Uterus (tissue), 4 donors: ENCODE measurements around the gene CHMP5. TPM values are rescaled to one million over a fixed set of nuclear protein-coding genes. Genes with fewer than 3 reads are reported as not detected.

ENCODE experiments used
- DNase-seq, 2 donors: peaks; one replicate each; pipeline ENCODE4 v3.0.0-alpha.2; 2019 to 2020
- H3K27ac ChIP-seq, 2 donors: fragments of 200-600 bp; sonication (generic); 1 replicate in 1 of 2; 2 replicates in 1 of 2; pipeline ENCODE4 v1.5.1; 2016 to 2018
- H3K27me3 ChIP-seq, 2 donors: fragments of 200-600 bp; sonication (generic); one replicate each; pipeline ENCODE4 v1.5.1; 2018 to 2019; ENCODE audit warnings: control low read depth in 1 of 2
- H3K36me3 ChIP-seq, 2 donors: fragments of 200-600 bp; sonication (generic); one replicate each; pipeline ENCODE4 v1.5.1; 2019; ENCODE audit warnings: control low read depth in 1 of 2
- H3K4me1 ChIP-seq, 2 donors: fragments of 200-600 bp; sonication (generic); one replicate each; pipeline ENCODE4 v1.5.1; 2018 to 2019; ENCODE audit warnings: control low read depth in 1 of 2
- H3K4me3 ChIP-seq, 2 donors: fragments of 200-600 bp; sonication (generic); 1 replicate in 1 of 2; 2 replicates in 1 of 2; pipeline ENCODE4 v1.5.1; 2018 to 2019; ENCODE audit warnings: mild to moderate bottlenecking in 1 of 2
- H3K9me3 ChIP-seq, 2 donors: fragments of 200-600 bp; sonication (generic); one replicate each; pipeline ENCODE4 v1.5.1; 2019; ENCODE audit warnings: control low read depth in 1 of 2
- POLR2A ChIP-seq, 2 donors: fragments of 450-650 bp; IDR thresholded peaks; one replicate each; pipeline ENCODE4 v1.6.1; 2016; ENCODE audit warnings: antibody characterized with exemption in 2 of 2, mild to moderate bottlenecking in 1 of 2, moderate library complexity in 1 of 2
- intact Hi-C: fragments of 100-400 bp; cut with DNase I; formaldehyde crosslinking; loops from one replicate; pipeline ENCODE4 v1.15.1; 2023; ENCODE audit warnings: low total_unique reads
- total RNA-seq, 4 donors: library from RNA; depleted of rRNA in 3 of 4; stranded (reverse); fragments of >200 nt in 3 of 4; gene quantifications; one replicate each; pipeline versions ENCODE4 v1.1.0 to v1.2.4, GENCODE V29; 2014 to 2023
- TF ChIP-seq, protein P1 (sequence below), 4 experiments: fragments of 200-600 bp in 2 of 4; fragments of 450-650 bp in 2 of 4; sonication (generic) in 2 of 4; IDR thresholded peaks; one replicate each; pipeline ENCODE4 v1.5.1; 2016 to 2019; ENCODE audit warnings: antibody characterized with exemption in 4 of 4, mild to moderate bottlenecking in 2 of 4, moderate library complexity in 1 of 4
- donor health status: DM: yes; HTN: yes; CAD: no.

CHMP5 gene
- total RNA-seq, 4 donors from 2014 or later = 53.5 to 91.7 (median 61.7) TPM

DNA sequence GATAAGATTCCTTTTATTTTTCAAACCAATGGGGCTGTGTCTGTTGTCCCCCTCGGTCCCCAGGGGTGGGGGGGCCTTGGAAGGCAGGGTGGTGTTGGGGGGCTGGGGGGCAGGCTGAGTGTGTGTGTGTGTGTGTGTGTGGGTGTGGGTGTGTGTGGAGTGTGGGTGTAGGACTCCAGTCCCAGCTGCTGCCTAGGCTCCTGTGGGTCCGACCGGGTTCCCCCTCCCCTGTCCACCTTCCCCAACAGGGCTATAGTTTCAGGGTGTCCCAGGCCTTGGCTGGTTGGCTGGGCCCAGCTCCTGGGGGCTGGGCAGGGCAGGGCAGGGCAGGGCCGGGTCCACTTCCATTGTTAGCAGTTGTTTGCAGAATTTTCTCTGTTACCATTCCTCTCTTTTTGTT lies 23.4 kb downstream of the CHMP5 start:
- no peaks in the 10 kb centered on the region for H3K27me3 ChIP-seq
- no peak overlapping the region for H3K4me3 ChIP-seq
- TF ChIP-seq, protein P1, sequence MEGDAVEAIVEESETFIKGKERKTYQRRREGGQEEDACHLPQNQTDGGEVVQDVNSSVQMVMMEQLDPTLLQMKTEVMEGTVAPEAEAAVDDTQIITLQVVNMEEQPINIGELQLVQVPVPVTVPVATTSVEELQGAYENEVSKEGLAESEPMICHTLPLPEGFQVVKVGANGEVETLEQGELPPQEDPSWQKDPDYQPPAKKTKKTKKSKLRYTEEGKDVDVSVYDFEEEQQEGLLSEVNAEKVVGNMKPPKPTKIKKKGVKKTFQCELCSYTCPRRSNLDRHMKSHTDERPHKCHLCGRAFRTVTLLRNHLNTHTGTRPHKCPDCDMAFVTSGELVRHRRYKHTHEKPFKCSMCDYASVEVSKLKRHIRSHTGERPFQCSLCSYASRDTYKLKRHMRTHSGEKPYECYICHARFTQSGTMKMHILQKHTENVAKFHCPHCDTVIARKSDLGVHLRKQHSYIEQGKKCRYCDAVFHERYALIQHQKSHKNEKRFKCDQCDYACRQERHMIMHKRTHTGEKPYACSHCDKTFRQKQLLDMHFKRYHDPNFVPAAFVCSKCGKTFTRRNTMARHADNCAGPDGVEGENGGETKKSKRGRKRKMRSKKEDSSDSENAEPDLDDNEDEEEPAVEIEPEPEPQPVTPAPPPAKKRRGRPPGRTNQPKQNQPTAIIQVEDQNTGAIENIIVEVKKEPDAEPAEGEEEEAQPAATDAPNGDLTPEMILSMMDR (IDR thresholded peaks at IDR 0.05) = no peak
- no peak for TF ChIP-seq POLR2A (IDR thresholded peaks at IDR 0.05)
- H3K36me3 ChIP-seq = no peaks in the 10 kb centered on the region
- intact Hi-C loops = no loop called here
- H3K9me3 ChIP-seq = no peaks in the 10 kb centered on the region
- DNase-seq = no peak
- peak overlapping the region in 1 of 2 donors; percentile 92 for H3K27ac ChIP-seq
- H3K4me1 ChIP-seq = peaks cover 0 to 3% of the 10 kb centered on the region in 2 donors

DNA sequence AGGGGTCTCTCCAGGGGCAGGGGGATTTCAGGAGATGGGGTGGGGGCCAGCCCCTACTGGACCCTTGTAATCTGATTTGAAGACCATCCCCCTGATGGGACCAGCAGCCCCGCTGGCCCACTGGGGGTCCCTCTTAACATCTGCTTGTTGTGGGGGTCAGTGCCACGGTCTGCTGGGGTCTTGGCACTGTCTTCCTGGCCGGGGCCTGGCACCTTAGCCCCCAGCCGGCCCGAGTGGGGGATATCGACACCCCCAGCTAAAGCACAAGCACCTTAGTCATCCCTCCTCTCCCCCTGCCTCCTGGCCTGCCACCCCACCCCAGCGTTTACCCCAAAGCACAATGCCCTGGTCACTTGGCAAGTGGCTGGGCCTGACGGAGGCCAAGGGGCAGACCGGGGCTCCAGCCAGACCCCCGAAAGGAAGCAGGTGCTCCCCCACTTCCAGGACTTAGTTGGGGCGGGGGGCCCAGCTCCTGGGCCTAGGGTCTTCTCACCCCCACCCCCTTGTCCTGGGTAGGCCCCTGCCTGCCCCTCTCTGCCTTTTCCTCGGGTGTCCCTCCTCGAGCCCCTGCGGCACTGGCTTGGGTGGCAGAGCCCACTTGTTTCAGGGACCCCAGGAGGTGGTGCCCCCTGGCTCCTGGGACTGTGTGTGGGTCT lies 24.1 kb downstream of the CHMP5 start:
- intact Hi-C loops = no loop called here
- H3K4me3 ChIP-seq = peak overlapping the region in 1 of 2 donors; percentile 94
- DNase-seq = peak; percentile 26 to 28
- TF ChIP-seq, protein P1 (IDR thresholded peaks at IDR 0.05) = no peak
- TF ChIP-seq POLR2A (IDR thresholded peaks at IDR 0.05) = no peak
- no peaks in the 10 kb centered on the region for H3K36me3 ChIP-seq
- no peaks in the 10 kb centered on the region for H3K9me3 ChIP-seq
- H3K27me3 ChIP-seq = no peaks in the 10 kb centered on the region
- H3K4me1 ChIP-seq = peaks cover 0 to 7% of the 10 kb centered on the region in 2 donors
- peak overlapping the region; percentile 92 to 95 for H3K27ac ChIP-seq

DNA sequence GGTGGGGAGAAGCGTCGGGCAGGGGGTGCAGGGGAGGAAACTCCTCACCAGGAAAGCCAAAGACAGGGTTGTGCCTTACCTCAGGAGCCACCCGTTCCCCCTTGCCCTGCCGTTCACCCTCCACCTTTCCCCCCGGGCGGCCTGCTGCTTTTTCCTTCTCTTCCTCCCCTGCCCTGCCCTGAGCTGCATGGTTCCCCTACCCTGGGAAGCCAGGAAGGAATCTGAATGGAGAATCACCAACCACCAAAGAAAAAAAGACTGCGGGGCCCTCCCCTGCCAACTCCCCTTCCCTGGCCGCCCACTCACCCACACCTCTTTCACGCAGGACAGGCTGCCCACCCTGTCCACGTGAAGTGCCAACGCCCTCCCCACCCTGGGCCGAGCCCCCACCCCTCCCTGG lies 24.6 kb downstream of the CHMP5 start:
- no peaks in the 10 kb centered on the region for H3K9me3 ChIP-seq
- TF ChIP-seq POLR2A (IDR thresholded peaks at IDR 0.05) = no peak
- DNase-seq = peak; percentile 22 to 24
- peak overlapping the region; percentile 94 to 96 for H3K4me3 ChIP-seq
- intact Hi-C loops = no loop called here
- peaks cover 0 to 9% of the 10 kb centered on the region in 2 donors for H3K4me1 ChIP-seq
- peak overlapping the region; percentile 92 to 95 for H3K27ac ChIP-seq
- H3K36me3 ChIP-seq = no peaks in the 10 kb centered on the region
- H3K27me3 ChIP-seq = no peaks in the 10 kb centered on the region

- Histone ChIP-seq H3K4me1 (peaks cover 0 to 9% of the 10 kb centered on the region in 2 donors), H3K36me3 (no peaks in the 10 kb centered on the region), H3K27me3 (no peaks in the 10 kb centered on the region), H3K27ac (peak overlapping the region; percentile 92 to 95), H3K9me3 (no peaks in the 10 kb centered on the region), H3K4me3 (peak overlapping the region; percentile 94 to 96)
- TF ChIP-seq, protein P1 (IDR thresholded peaks at IDR 0.05) = no peak
- TF ChIP-seq POLR2A (IDR thresholded peaks at IDR 0.05) = no peak
- no peak for DNase-seq
- intact Hi-C loops = no loop called here
Observed at GRCh38 chr9:33289936-33290246, 25.0 kb downstream of the CHMP5 start.

DNA sequence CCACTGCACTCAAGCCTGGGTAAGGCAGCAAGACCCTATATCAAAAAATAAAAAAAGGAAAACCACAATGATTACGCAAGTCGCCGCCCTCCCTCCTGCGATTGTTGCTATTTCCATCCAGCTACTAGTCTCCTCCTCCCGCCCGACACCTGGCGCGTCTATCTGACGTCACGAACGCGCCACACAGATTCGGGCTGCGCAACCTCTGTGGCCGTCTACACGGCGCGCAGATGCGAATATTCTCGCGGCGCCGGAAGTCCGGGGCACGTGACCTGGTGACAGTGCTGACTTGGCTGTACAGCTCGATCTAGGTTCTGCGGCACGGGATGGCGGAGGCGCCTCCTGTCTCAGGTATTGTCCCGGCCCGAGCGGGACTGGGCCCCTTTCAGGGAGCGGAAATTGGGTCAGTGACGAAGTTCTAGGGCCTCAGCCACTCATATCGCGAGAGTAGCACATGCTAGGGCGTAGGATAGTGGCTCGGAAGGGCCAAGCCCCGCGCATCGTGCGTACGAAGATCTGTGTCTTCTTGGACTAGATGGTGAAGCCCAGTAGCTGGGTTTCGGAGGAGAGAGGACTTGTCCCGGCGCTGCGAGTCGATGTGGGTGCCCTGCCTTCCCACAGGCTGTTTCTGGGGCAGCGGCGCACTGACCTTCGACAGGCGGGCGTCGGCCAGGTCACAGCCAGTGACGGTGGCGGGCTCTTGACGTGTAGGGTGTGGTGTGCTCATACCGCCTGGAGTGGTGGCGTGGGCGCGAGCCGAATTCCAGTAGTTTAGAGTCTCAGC lies 25.6 kb downstream of the CHMP5 start, which contains the start of gene NFX1:
Gene NFX1, plus strand, starts transcription at position 270 of the 784 bp plus-strand sequence. Its CDS starts 57 bp downstream, at position 327.
- no peaks in the 10 kb centered on the region for H3K36me3 ChIP-seq
- intact Hi-C loops = no loop called here
- H3K4me3 ChIP-seq = peak within 1 kb of the TSS; percentile 94 to 96
- peak; percentile 98 for DNase-seq
- peak; percentile 91 to 92 for TF ChIP-seq POLR2A (IDR thresholded peaks at IDR 0.05)
- TF ChIP-seq, protein P1 (IDR thresholded peaks at IDR 0.05) = peak in 1 of 4 experiments; percentile 3
- H3K27me3 ChIP-seq = no peaks in the 10 kb centered on the region
- peak within 1 kb of the TSS; percentile 92 to 95 for H3K27ac ChIP-seq
- H3K4me1 ChIP-seq = peaks cover 4 to 9% of the 10 kb centered on the region in 2 donors
- no peaks in the 10 kb centered on the region for H3K9me3 ChIP-seq
